Stimulated activated CD8-positive, alpha-beta memory T cell treated with anti-CD3 and anti-CD28 coated beads, Interleukin-15, amount 100 ng/mL, for 4 hours (primary cell): ENCODE data around the gene CCDC68.

Experiments
- DNase-seq, 2 donors: peaks; one replicate each; pipeline ENCODE4 v3.0.0-alpha.2; 2020; ENCODE audit warnings: low read depth in 2 of 2

CCDC68 gene

GRCh38 chr18:54961016-54961423 is 1.8 kb upstream of the CCDC68 start:
- no peak for DNase-seq

- DNase-seq = no peak
Observed at GRCh38 chr18:54960197-54960596, 936 bp upstream of the CCDC68 start.

- DNase-seq = no peak
Observed at GRCh38 chr18:54957996-54958395, 1.3 kb downstream of the CCDC68 start.

GRCh38 chr18:54957296-54957832 is 1.9 kb downstream of the CCDC68 start:
- DNase-seq = no peak

- no peak for DNase-seq
Observed at GRCh38 chr18:54956506-54956905, 2.8 kb downstream of the CCDC68 start.

- no peak for DNase-seq
Observed at GRCh38 chr18:54952026-54952425, 7.2 kb downstream of the CCDC68 start.

- no peak for DNase-seq
Observed at GRCh38 chr18:54950221-54950620, 9.0 kb downstream of the CCDC68 start.

GRCh38 chr18:54949588-54949987 is 9.7 kb downstream of the CCDC68 start:
- no peak for DNase-seq

GRCh38 chr18:54948350-54948837 is 10.9 kb downstream of the CCDC68 start:
- no peak for DNase-seq

- no peak for DNase-seq
Observed at GRCh38 chr18:54947091-54947490, 12.2 kb downstream of the CCDC68 start.

GRCh38 chr18:54946149-54946581 is 13.1 kb downstream of the CCDC68 start:
- no peak for DNase-seq

- no peak for DNase-seq
Observed at GRCh38 chr18:54945576-54946125, 13.6 kb downstream of the CCDC68 start.

- DNase-seq = no peak
Observed at GRCh38 chr18:54942569-54942968, 16.7 kb downstream of the CCDC68 start.

GRCh38 chr18:54942144-54942543 is 17.1 kb downstream of the CCDC68 start:
- DNase-seq = no peak

- DNase-seq = no peak
Observed at GRCh38 chr18:54939361-54939917, 19.8 kb downstream of the CCDC68 start.

GRCh38 chr18:54938506-54938905 is 20.8 kb downstream of the CCDC68 start:
- DNase-seq = no peak

GRCh38 chr18:54932472-54932871 is 26.8 kb downstream of the CCDC68 start:
- no peak for DNase-seq

GRCh38 chr18:54931152-54931551 is 28.1 kb downstream of the CCDC68 start:
- no peak for DNase-seq

GRCh38 chr18:54928236-54928635 is 31.0 kb downstream of the CCDC68 start:
- DNase-seq = no peak

GRCh38 chr18:54926593-54927325 is 32.5 kb downstream of the CCDC68 start:
- no peak for DNase-seq

GRCh38 chr18:54924948-54925347 is 34.3 kb downstream of the CCDC68 start:
- no peak for DNase-seq

GRCh38 chr18:54923339-54923956 is 35.8 kb downstream of the CCDC68 start:
- DNase-seq = no peak
